Measurements from ENCODE around the gene ELOVL2. TPM values are rescaled to one million over a fixed set of nuclear protein-coding genes. Genes with fewer than 3 reads are reported as not detected.

The ELOVL2 gene
- total and polyA plus RNA-seq, 10 of the 15 experiments (the other 5 are each of a cell fraction or from before 2014, with no cell fraction given) = 0.01 to 0.03 TPM; not detected in 8

GRCh38 chr6:10977231-10977968 is 66.7 kb downstream of the ELOVL2 start:
- H3K4me2 ChIP-seq (ENCODE audit: control insufficient read depth, insufficient read depth) = no peak overlapping the region
- ChIA-PET RAD21 (ENCODE audit: unreplicated experiment) (no interaction called here), SMC1A (ENCODE audit: uncharacterized antibody, unreplicated experiment) (no interaction called here), POLR2A (no interaction called here), CTCF (no interaction called here)
- in situ Hi-C loops (cut with MboI) = no loop called here
- no peak for ATAC-seq
- no peak overlapping the region for H3K4me3 ChIP-seq
- no peaks in the 10 kb centered on the region; a peak in 1 of 4 replicates for H3K27me3 ChIP-seq (replicated peaks in 1 of 2; ENCODE audit: control insufficient read depth in 2 of 2, insufficient read depth in 2 of 2, low read length in 1 of 2)
- H3K9me3 ChIP-seq (replicated peaks; ENCODE audit: control insufficient read depth, insufficient read depth, low read length) = no peaks in the 10 kb centered on the region
- H4K20me1 ChIP-seq (ENCODE audit: control insufficient read depth, insufficient read depth) = no peaks in the 10 kb centered on the region
- BruUV-seq (replicated peaks) = no TSS peak
- intact Hi-C loops (cut with micrococcal nuclease; ENCODE audit: unreplicated experiment) = no loop called here
- 58% methylated on average over 5 of the region's 5 CpGs for WGBS (ENCODE audit: insufficient coverage, insufficient replicate concordance, low lambda C conversion rate, missing lambda C conversion rate)
- no peak overlapping the region for H3K9ac ChIP-seq (ENCODE audit: control insufficient read depth, insufficient read depth, low read length)
- TF ChIP-seq SUZ12 (IDR thresholded peaks at IDR 0.05; ENCODE audit: unreplicated experiment) (no peak), PAX5 (IDR thresholded peaks at IDR 0.05; ENCODE audit: borderline replicate concordance, low read depth, low read length) (no peak), JUNB (IDR thresholded peaks at IDR 0.05) (no peak), NFXL1 (IDR thresholded peaks at IDR 0.05; ENCODE audit: borderline replicate concordance) (no peak), SRF (IDR thresholded peaks at IDR 0.05; ENCODE audit: low read depth in 2 of 2, low read length in 2 of 2) (no peak), NFIC (IDR thresholded peaks at IDR 0.05; ENCODE audit: low read depth, low read length) (no peak), JUND (IDR thresholded peaks at IDR 0.05; ENCODE audit: low read depth, low read length) (no peak), TBL1XR1 (IDR thresholded peaks at IDR 0.05; ENCODE audit: low read depth, low read length) (no peak), CREB1 (IDR thresholded peaks at IDR 0.05; ENCODE audit: low read depth) (no peak), BCL11A (IDR thresholded peaks at IDR 0.05; ENCODE audit: low read depth, low read length) (no peak), NBN (IDR thresholded peaks at IDR 0.05) (no peak), TAF1 (IDR thresholded peaks at IDR 0.05; ENCODE audit: borderline replicate concordance, low read depth, low read length) (no peak)
- TF ChIP-seq, protein P1, sequence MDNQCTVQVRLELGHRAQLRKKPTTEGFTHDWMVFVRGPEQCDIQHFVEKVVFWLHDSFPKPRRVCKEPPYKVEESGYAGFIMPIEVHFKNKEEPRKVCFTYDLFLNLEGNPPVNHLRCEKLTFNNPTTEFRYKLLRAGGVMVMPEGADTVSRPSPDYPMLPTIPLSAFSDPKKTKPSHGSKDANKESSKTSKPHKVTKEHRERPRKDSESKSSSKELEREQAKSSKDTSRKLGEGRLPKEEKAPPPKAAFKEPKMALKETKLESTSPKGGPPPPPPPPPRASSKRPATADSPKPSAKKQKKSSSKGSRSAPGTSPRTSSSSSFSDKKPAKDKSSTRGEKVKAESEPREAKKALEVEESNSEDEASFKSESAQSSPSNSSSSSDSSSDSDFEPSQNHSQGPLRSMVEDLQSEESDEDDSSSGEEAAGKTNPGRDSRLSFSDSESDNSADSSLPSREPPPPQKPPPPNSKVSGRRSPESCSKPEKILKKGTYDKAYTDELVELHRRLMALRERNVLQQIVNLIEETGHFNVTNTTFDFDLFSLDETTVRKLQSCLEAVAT (IDR thresholded peaks at IDR 0.05) = no peak
- TF ChIP-seq, protein P2, sequence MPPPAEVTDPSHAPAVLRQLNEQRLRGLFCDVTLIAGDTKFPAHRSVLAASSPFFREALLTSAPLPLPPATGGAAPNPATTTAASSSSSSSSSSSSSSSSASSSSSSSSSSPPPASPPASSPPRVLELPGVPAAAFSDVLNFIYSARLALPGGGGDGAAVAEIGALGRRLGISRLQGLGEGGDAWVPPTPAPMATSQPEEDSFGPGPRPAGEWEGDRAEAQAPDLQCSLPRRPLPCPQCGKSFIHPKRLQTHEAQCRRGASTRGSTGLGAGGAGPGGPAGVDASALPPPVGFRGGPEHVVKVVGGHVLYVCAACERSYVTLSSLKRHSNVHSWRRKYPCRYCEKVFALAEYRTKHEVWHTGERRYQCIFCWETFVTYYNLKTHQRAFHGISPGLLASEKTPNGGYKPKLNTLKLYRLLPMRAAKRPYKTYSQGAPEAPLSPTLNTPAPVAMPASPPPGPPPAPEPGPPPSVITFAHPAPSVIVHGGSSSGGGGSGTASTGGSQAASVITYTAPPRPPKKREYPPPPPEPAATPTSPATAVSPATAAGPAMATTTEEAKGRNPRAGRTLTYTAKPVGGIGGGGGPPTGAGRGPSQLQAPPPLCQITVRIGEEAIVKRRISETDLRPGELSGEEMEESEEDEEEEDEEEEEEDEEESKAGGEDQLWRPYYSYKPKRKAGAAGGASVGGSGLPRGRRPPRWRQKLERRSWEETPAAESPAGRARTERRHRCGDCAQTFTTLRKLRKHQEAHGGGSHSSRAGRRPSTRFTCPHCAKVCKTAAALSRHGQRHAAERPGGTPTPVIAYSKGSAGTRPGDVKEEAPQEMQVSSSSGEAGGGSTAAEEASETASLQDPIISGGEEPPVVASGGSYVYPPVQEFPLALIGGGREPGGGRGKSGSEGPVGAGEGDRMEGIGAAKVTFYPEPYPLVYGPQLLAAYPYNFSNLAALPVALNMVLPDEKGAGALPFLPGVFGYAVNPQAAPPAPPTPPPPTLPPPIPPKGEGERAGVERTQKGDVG (CRISPR knock-in tag; IDR thresholded peaks at IDR 0.05) = no peak
- TF ChIP-seq, protein P3, sequence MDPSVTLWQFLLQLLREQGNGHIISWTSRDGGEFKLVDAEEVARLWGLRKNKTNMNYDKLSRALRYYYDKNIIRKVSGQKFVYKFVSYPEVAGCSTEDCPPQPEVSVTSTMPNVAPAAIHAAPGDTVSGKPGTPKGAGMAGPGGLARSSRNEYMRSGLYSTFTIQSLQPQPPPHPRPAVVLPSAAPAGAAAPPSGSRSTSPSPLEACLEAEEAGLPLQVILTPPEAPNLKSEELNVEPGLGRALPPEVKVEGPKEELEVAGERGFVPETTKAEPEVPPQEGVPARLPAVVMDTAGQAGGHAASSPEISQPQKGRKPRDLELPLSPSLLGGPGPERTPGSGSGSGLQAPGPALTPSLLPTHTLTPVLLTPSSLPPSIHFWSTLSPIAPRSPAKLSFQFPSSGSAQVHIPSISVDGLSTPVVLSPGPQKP (IDR thresholded peaks at IDR 0.05; ENCODE audit: low read depth, low read length) = no peak
- H3K79me2 ChIP-seq (ENCODE audit: control insufficient read depth, insufficient read depth, low read length) = no peaks in the 10 kb centered on the region
- no peaks in the 10 kb centered on the region for H3K4me1 ChIP-seq (ENCODE audit: control insufficient read depth, insufficient read depth, low read length)
- FAIRE-seq = no peak
- DNase-seq (ENCODE audit: low read depth, low spot score) = no peak
- H3K27ac ChIP-seq (ENCODE audit: control insufficient read depth, insufficient read depth) = no peak overlapping the region
- H3K36me3 ChIP-seq (ENCODE audit: control insufficient read depth in 2 of 2, insufficient read depth in 2 of 2, low read length in 1 of 2) = no peaks in the 10 kb centered on the region
- no peak overlapping the region for H2AFZ ChIP-seq (ENCODE audit: control insufficient read depth, low read depth, low read length)

Data from GM12878 (cell line).